Left cardiac atrium (tissue), 4 donors: ENCODE measurements around the gene CPN2. TPM values are rescaled to one million over a fixed set of nuclear protein-coding genes. Genes with fewer than 3 reads are reported as not detected.

ENCODE experiments used
- ATAC-seq, 2 donors: fragments of 200-7000 bp; cut with Tn5 transposase; one replicate each; pipeline ENCODE4 v1.9.1; 2020; ENCODE audit warnings: mild to moderate bottlenecking in 2 of 2, moderate library complexity in 2 of 2
- DNase-seq: peaks from one replicate; pipeline ENCODE4 v3.0.0-alpha.2; 2020
- intact Hi-C, 2 donors: fragments of 100-400 bp; cut with DNase I; formaldehyde crosslinking; loops; one replicate each; pipeline versions ENCODE4 v1.14.1 to v1.15.1; 2022 to 2023
- total RNA-seq, 2 donors: library from RNA; stranded (reverse); fragmentation: NEBNext Ultra II Directional; extraction: Animal tissue kit (Norgen Biotek cat#: 25700); gene quantifications; one replicate each; pipeline ENCODE4 v1.2.1, GENCODE V29; 2021
- donor health status: DM: no; HTN: yes; CAD: no.
- donor health status: DM: no; HTN: yes; CAD: no; lungs with severe emphysema.
- donor health status: DM: yes; HTN: yes; CAD: no.
- donor health status: Dilated cardiomyopathy.

Gene CPN2
- total RNA-seq, 2 donors from 2014 or later, result not detected

DNA sequence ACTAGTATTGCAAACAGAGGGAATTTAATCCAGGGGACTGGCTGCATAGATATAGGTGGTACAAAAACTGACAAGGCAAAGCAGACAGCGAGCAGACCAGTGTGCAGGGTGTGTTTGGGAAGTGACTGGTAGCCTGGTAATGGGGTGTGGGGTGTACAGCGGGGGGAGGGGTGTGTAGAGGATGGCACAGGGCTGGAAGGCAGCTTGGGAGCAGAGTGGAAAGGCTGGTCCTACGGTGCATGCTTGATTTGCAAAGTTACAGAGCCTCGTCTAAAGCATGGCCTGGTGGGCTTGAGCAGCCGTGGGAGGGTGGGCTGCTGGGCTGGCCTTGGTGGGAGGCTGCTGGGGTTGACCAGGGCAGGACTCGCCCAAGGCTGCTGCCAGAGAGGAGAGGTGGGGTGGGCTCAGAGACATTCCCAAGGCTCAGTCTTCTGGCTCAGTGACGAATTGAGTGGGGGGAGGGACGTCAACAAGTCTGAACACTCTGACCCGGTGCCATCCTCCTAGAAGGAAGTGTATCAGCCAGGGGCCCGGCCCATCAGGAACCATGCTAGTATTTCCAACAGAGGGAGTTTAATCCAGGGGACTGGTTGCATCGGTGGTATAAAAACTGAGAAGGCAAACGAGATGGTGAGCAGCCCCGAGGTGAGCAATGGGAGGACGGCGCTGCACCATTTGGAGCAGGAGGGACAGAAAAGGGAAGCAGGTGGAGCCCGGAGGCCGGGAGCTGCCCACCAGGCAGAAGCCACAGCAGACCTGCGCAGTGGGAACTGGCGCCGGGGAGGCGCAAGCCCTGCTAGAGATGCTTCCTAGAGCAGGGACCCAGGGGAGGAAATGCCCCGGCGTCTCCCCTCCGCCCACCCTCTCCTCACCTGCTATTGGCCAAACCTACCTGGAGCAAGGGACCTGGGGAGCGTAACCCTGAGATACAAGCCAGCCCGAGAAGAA is 29.2 kb downstream of the CPN2 start:
- DNase-seq (no peak), ATAC-seq (no peak)
- intact Hi-C loops, result no loop called here

DNA sequence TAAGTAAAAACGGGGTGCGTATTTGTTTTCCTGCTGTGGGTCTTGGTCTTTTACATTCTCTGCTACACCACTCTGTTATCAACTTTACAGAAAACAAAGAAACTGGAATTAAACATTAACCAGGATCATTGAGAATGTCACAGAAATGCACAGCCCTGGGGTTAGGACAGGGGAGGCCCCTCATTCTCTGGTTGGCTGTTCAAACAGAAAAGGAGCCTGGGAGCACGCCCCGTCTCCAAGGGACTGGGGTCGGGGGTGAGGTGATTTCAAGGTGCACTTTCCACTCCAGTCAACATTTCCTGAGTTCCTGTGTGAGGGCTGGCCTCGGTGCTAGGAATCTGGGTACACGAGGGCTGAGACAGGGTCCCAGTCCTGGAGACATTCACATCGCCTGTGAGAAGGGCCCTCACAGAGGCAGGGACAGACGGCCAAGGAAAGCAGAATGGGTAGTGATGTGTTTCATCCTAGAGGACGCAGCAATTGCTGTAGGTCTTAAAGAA is 30.3 kb downstream of the CPN2 start:
- ATAC-seq, result no peak
- DNase-seq, result no peak
- intact Hi-C loops, result no loop called here

DNA sequence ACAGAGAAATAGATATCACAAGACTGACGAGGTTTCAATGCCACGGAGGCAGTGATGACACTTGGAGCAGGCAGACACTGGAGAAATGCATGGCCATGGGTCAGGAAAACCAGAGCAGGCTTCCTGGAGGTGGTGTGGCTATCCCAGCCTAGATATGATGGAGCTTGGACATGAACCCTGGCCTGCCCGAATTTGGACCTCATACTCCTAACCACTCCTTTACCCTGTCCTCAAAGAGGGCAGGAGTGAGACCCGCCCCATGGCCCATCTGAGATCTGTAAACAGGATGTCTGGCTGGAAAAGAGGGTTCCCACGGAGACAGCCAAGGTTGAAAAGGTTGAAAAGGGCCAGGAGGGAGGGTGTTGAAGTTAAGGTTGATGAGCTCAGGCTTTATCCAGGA is 31.0 kb downstream of the CPN2 start:
- intact Hi-C loops, result no loop called here
- DNase-seq (no peak), ATAC-seq (no peak)

DNA sequence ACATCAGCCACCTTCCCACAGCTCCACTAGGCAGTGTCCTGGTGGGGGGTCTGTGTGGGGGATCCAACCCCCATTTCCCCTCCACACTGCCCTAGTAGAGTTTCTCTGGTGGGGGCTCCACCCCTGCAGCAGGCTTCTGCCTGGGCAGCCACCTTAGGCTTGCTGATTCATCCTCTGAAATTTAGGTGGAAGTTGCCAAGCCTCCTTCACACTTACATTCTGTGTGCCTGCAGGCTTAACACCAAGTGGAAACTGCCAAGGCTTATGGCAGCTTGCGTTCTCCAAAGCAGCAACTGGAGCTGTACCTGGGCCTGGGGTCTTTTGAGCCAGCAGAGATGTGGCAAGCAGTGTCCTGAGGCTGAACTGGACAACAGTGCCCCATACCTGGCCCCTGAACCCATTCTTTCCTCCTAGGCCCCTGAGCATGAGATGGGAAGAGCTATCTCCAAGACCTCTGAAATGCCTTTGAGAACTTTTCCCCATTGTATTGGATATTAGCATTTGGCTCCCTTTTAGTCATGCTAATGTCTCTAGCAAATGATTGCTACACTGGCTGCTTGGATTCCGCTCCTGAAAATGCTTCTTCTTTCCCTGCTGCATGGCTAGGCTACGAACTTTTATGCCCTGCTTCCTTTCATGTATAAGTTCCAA is 32.5 kb downstream of the CPN2 start:
- intact Hi-C loops, result loop anchor here (5.0 to 10.0 kb wide), 5 partner anchors 124 to 536 kb away; no protein-coding TSS in a partner anchor
- ATAC-seq (no peak), DNase-seq (no peak)

DNA sequence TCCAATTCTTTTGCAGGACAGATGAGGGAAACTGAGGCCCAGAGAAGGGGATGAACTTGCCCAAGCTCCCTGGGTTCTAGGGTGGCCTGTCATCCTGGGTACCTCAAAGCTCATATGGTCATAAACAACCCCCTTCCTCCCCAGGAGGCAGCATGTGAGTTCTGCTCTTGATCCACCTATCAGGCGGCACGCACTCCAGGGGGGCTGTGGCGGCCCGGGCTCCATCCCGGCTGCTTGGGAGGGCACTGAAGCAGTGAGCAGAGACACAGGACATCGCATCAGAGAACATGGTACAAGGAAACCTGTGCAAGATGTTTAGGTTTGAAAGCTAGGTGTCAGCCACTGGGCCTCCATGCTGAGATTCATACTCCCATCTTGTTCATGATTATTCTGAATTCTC is 34.2 kb downstream of the CPN2 start:
- intact Hi-C loops, result loop anchor here (5.0 to 10.0 kb wide), 5 partner anchors 122 to 535 kb away; no protein-coding TSS in a partner anchor
- ATAC-seq, result no peak
- no peak for DNase-seq

DNA sequence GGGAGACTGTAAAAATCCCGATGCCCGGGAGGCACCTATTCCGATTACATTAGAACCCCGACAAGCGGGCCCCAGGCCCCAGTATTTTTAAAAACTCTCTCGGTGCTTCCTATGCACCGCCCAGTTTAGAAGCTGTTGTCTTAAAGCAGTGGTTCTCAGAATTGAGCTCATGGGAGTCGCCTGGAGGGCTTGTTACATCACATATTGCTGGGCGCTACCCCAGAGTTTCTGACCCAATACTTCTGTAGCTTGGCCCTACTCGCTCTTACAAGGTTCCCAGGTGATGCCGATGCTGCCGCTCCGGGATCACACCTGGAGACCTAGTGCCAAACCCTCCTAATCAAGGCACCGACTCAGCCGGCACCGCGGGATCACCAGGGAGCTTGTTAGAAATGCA is 35.2 kb downstream of the CPN2 start:
- DNase-seq (peak; percentile 28), ATAC-seq (peak; percentile 13 to 29)
- intact Hi-C loops, result loop anchor here (1.0 to 10.0 kb wide), 7 partner anchors 121 to 536 kb away; partner anchors contain the start of gene HES1 (in 1 of the 2)

DNA sequence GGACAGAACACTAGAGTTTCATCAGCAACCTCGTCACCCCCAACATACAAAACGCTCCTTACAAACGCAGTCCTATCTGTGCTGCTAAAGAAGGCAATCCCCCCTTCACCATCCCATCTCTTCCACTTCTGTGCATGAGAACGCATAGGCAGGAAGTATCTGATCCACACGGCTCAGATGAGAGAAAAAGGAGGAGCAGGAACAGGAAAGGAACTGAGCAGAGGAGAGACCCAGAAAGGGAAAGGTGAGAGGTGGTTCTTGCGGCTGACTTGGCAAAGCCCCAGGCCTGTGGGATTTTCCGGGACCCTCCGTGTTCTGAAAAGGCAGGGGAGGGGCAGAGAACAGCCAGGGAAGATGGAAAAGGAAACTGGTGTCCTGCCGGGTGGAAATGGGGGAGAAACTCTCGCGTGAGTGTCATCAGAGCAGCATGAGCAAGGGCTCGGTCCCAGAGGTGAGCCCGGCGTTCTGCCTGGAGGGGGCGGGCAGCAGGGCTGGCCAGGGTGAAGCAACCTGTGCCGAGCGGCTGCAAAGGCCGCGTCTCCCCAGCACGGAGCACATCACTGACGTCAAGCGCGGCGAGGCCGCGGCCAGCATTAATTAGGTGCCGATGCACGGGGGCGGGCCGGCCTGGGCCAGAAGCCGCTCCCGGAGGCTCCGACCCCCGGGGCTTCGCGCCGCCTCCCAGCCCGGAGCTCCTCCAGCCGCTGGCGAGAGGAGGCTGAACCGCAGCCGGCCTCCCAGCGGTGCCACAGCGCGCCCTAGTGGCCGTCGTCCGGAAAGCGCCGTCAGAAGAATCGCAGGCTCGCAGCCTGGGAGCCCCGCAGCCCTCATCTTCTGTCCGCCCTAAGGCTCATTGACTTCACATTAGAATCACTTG is 35.8 kb downstream of the CPN2 start:
- DNase-seq (peak; percentile 91), ATAC-seq (peak; percentile 85 to 93)
- intact Hi-C loops, result loop anchor here (1.0 to 10.0 kb wide), 7 partner anchors 121 to 535 kb away; partner anchors contain the start of gene HES1 (in 1 of the 2)

DNA sequence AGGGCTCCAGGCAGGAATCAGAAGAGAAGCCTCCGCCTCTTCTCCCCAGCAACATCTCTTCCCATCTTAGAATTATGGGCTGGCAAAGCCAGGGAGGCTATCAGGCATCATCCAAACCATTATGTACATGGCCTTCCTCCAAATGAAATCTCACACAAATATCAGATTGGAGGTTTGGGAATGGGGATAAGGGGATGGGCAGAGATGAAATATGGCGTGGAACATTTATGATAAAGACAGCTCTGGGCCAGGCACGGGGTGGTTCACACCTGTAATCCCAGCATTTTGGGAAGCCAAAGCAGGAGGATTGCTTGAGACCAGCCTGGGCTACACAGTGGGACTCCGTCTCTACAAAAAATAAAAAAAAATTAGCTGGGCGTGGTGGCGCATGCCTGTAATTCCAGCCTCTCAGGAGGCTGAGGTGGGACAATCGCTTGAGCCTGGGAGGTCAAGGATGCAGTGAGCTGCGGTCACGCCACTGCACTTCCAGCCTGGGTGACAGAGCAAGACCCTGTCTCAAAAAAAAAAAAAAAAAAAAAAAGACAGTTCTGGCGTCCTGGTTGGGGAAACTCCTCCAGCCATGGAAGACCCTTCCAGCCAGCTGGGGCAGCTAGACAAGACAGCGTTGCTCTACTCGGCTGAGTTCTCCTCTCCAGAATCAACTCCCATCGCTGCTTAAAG is 36.6 kb downstream of the CPN2 start:
- DNase-seq (peak; percentile 20), ATAC-seq (no peak)
- intact Hi-C loops, result loop anchor here (1.0 to 10.0 kb wide), 7 partner anchors 120 to 534 kb away; partner anchors contain the start of gene HES1 (in 1 of the 2)

DNA sequence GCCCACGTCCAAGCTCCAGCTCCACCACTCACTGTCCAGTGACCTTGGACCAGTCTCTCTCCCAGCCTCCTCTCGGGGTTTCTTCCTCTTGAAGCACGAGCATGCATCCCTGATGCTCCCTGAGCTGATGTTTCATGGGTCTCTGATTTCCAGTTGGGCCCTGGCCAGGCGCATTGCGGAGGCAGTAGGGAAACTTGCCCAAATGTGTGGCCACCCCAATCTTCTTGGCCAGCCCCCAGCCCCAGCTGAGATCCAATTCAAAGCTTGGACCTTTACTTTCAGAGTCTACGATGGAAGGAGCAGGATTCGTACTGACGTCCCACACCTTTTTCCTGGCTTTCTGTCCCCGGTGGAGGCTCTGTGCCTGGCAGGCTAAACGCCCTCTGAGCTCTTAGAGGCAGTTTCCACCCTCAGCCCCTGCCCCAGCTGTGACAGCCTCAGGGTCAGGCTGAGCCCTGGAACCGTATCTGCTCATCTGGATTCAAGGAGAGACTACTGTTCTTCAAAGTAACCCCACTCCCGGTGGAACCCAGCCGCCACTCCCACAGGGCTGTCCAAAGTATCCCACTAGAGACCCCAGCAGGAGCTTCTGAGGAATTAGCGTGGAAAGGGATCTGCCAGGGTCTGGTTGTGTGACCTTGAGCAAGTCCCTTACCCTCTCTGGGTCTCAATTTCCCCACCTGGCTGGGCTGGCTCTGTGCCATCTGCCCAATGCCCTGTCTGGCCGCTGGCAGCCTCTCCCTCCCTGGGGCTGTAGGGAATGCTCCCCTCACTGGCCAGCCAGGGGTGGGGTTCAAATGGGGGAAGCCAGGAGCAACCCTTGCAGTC is 37.4 kb downstream of the CPN2 start:
- DNase-seq (peak; percentile 77), ATAC-seq (peak; percentile 2 to 41)
- intact Hi-C loops, result loop anchor here in 1 of 2 donors (2.0 to 10.0 kb wide), 3 partner anchors 119 to 177 kb away; partner anchors contain the start of gene HES1

DNA sequence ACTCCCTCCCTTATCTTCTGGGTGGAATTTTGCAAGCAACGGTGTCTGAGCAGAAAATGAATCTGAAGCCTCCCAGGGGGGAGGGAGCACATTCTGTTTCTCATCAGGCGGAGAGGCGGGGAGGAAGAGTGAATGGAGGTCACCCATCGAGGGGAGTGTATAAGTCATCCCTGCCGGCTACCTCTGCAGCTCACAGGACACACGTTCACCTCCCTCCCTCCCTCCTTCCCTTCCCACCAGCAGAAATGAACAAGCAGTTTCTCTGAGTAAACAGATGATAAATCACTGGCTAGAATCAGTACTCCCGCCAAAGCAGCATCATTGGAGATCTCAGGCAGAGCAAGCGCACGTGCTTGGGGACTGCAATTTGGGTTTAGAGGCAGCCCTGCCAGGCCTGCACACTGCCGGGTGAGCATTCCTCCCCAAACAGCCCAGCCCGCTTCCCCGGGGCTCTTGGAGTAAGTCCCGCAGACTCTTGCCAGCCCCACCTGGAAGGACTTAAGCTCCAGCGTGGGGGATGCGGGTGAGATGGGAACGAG is 38.3 kb downstream of the CPN2 start:
- ATAC-seq, result peak; percentile 16 to 43
- intact Hi-C loops, result loop anchor here in 1 of 2 donors (10.0 kb wide), 2 partner anchors 118 to 148 kb away; no protein-coding TSS in a partner anchor
- DNase-seq, result peak; percentile 55

DNA sequence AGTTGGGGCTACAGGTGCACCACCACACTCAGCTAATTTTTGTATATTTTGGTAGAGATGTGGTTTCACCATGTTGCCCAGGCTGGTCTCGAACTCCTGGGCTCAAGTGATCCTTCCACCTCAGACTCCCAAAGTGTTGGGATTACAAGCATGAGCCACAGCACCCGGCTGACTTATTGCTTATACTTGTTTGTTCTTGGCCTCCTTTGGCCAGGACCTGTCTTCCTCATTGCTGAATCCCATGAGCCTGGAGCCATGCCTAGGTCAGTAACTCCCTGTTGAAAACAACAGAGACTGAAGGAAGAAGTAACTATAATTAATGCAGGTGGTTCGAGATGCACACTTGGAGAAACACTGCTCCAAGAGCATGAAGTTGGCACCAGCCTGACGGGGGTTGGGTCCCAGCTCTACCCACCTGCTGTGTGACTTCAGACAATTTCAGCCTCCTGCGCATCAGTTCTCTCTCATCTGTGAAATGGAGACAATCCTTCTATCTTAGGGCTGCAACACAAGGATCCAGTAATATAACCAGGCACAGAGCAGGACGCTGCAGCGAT is 38.9 kb downstream of the CPN2 start:
- no peak for ATAC-seq
- intact Hi-C loops, result loop anchor here in 1 of 2 donors (10.0 kb wide), 2 partner anchors 117 to 147 kb away; no protein-coding TSS in a partner anchor
- no peak for DNase-seq

DNA sequence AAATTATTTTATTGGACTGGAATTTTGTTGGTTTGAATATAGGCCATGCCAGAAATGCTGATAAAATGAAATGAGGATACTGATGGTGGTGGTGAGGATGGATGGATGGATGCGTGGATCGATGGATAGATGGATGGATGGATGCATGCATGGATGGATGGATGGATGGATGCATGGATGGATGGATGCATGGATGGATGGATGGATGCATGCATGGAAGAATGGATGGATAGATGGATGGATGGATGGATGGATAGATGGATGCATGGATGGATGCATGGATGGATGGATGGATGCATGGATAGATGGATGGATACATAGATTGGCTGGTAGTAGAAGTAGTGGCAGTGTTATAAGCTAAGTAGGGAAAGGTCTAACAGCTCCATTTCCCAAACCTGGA is 40.1 kb downstream of the CPN2 start:
- intact Hi-C loops, result loop anchor here in 1 of 2 donors (10.0 kb wide), 2 partner anchors 116 to 146 kb away; no protein-coding TSS in a partner anchor
- DNase-seq (no peak), ATAC-seq (no peak)

DNA sequence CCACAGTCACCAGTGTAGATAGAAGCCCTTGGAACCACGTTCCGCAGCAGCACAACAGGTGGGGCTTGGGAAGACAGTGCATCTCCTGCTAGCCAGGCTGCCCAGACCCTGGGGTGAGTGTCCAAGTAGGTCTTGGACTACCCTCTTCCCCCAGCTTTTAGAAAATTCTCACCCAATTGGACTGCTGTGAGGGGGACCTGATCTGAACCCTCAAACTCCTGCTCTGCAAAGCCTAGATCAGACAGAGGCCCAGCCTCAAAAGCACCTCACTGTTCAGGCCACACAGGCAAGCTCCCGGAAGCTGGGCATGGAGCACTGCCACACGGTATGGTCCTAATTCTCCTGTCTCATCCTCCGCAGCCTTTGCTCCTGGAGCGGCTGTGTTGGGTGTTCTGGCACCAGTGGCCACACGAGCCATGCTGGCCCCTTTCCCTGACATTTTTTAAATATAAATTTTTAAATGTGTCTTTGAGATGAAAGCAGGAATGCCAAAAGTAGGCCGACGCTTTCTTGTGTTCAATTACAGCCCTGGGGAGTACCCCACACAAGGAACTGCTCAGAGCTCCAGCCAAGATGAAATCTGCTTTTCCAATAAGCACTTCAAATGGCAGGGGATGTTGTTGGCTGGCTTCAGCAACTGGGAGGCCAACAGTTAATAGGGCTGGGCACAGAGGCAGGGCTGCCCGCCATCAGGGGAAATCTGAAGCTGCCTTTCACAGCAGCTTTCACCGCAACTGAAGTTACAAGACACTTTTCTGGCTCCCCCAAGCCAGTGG is 40.9 kb downstream of the CPN2 start:
- no peak for ATAC-seq
- DNase-seq, result no peak
- intact Hi-C loops, result loop anchor here in 1 of 2 donors (10.0 kb wide), 2 partner anchors 115 to 145 kb away; no protein-coding TSS in a partner anchor

DNA sequence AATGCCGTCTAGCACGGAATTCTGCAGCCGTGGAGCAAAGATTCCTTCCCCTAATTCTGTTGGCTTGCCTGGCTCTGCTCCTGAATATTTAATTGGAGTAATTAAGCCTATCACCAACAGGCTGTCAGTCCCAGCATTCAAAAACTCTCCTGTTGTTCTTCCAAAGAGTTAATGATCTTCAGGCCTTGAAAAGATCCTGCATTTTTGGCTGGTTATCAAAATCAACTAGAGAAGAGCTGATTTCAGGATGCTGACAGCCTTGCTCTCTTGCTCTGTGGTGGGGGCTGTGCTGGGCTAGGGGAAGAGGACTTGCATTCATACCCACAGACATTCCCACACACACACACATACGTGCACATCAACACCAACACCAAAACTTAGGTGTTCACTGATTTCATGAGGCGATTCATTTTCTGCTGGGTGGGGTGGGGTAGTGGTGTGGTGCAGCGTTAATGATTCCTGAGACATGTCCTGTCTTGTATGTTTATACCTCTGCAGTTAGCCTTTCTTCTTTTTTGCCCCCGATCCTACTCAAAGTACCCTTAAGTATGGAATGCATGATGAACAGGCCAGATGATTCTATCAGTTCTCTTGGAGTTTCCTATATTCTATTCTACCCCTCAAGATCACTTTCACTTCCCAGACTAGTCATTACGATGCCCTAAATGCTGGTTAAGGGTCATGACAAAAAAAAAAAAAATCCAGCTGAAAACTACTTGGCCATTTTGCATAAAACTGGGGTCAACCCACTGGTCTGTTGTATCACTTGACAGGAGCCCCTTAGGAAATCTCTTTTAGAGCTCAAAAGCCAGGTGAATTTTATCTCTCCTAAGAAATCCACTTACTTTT is 42.3 kb downstream of the CPN2 start:
- intact Hi-C loops, result loop anchor here in 1 of 2 donors (5.0 kb wide), 1 partner anchor 37 kb away; no protein-coding TSS in a partner anchor
- DNase-seq, result no peak
- ATAC-seq, result no peak

DNA sequence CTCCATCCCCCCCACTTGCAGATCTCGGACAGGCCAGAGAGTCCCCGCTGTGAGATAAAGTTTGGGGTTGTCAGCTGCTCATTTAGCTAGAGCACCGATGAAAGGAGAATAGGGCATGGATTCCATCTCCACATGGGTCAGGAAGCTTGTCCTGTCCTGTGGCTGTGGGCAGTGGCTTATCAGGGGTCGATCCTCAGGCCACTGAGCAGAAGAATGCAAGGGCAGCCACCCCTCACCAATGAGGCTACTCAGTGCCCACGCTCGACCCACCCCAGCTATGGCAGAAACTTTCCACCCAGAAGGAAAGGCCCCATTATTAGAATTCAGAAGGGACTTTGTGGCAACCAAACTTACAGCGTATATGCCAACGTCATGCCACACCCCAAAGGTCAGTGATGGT is 43.3 kb downstream of the CPN2 start:
- DNase-seq (no peak), ATAC-seq (no peak)
- intact Hi-C loops, result loop anchor here in 1 of 2 donors (5.0 kb wide), 1 partner anchor 36 kb away; no protein-coding TSS in a partner anchor
